HUES6 (cell line): ENCODE measurements around the gene MCOLN1.

Experiments
- H3K27ac ChIP-seq: 2 replicates; pipeline ENCODE4 v1.7.0; 2013; ENCODE audit warnings: low read depth, mild to moderate bottlenecking, low read length, inconsistent platforms
- H3K27me3 ChIP-seq: 2 replicates; pipeline ENCODE4 v1.6.1; 2013; ENCODE audit warnings: low read length; ENCODE audit not compliant: control insufficient read depth, insufficient read depth
- H3K36me3 ChIP-seq: 2 replicates; pipeline ENCODE4 v1.6.1; 2013; ENCODE audit warnings: low read length; ENCODE audit not compliant: control insufficient read depth, insufficient read depth
- H3K4me1 ChIP-seq: 2 replicates; pipeline ENCODE4 v1.6.1; 2013; ENCODE audit warnings: low read length; ENCODE audit not compliant: control insufficient read depth, insufficient read depth
- H3K4me3 ChIP-seq: 2 replicates; pipeline ENCODE4 v1.5.1; 2013; ENCODE audit warnings: low read depth, low read length
- H3K9ac ChIP-seq: one replicate; pipeline ENCODE4 v1.6.1; 2013; ENCODE audit warnings: mild to moderate bottlenecking, low read length
- H3K9me3 ChIP-seq: 2 replicates; pipeline ENCODE4 v1.6.1; 2013; ENCODE audit warnings: low read depth, low read length; ENCODE audit not compliant: control insufficient read depth, insufficient read depth

The MCOLN1 gene

GRCh38 chr19:7545904-7546303 lies 23.5 kb downstream of the MCOLN1 start:
- Histone ChIP-seq H3K4me1 (peaks cover 4% of the 10 kb centered on the region; the same call in 1 of the 2 replicates), H3K9ac (no peak overlapping the region), H3K4me3 (no peak overlapping the region), H3K36me3 (peaks cover 29% of the 10 kb centered on the region), H3K9me3 (no peaks in the 10 kb centered on the region), H3K27me3 (no peaks in the 10 kb centered on the region), H3K27ac (no peak overlapping the region)

- H3K4me3 ChIP-seq, result no peak overlapping the region
- no peaks in the 10 kb centered on the region for H3K9me3 ChIP-seq
- H3K36me3 ChIP-seq, result peaks cover 23% of the 10 kb centered on the region
- no peak overlapping the region for H3K9ac ChIP-seq
- peaks cover 4% of the 10 kb centered on the region; the same call in 1 of the 2 replicates for H3K4me1 ChIP-seq
- no peaks in the 10 kb centered on the region for H3K27me3 ChIP-seq
- H3K27ac ChIP-seq, result no peak overlapping the region
Observed at GRCh38 chr19:7547159-7547558, 24.7 kb downstream of the MCOLN1 start.

GRCh38 chr19:7549429-7550148 lies 27.2 kb downstream of the MCOLN1 start:
- no peak overlapping the region for H3K9ac ChIP-seq
- no peaks in the 10 kb centered on the region for H3K9me3 ChIP-seq
- peaks cover 8% of the 10 kb centered on the region for H3K36me3 ChIP-seq
- H3K27ac ChIP-seq, result no peak overlapping the region
- no peaks in the 10 kb centered on the region for H3K27me3 ChIP-seq
- peaks cover 8% of the 10 kb centered on the region for H3K4me1 ChIP-seq
- no peak overlapping the region for H3K4me3 ChIP-seq

- H3K4me1 ChIP-seq, result peaks cover 10% of the 10 kb centered on the region
- peaks cover 8% of the 10 kb centered on the region for H3K36me3 ChIP-seq
- H3K9me3 ChIP-seq, result no peaks in the 10 kb centered on the region
- H3K9ac ChIP-seq, result no peak overlapping the region
- H3K27ac ChIP-seq, result no peak overlapping the region
- H3K4me3 ChIP-seq, result peak overlapping the region; percentile 46
- no peaks in the 10 kb centered on the region for H3K27me3 ChIP-seq
Observed at GRCh38 chr19:7550169-7550770, 27.8 kb downstream of the MCOLN1 start.

GRCh38 chr19:7550987-7551761 lies 28.8 kb downstream of the MCOLN1 start:
- H3K27ac ChIP-seq, result no peak overlapping the region
- peak overlapping the region; percentile 65 for H3K4me3 ChIP-seq
- no peaks in the 10 kb centered on the region for H3K27me3 ChIP-seq
- no peaks in the 10 kb centered on the region for H3K9me3 ChIP-seq
- no peak overlapping the region for H3K9ac ChIP-seq
- peaks cover 9% of the 10 kb centered on the region for H3K36me3 ChIP-seq
- peaks cover 10% of the 10 kb centered on the region for H3K4me1 ChIP-seq

- Histone ChIP-seq H3K36me3 (peaks cover 24% of the 10 kb centered on the region), H3K9ac (no peak overlapping the region), H3K9me3 (no peaks in the 10 kb centered on the region), H3K27ac (no peak overlapping the region), H3K4me1 (peaks cover 10% of the 10 kb centered on the region), H3K4me3 (no peak overlapping the region), H3K27me3 (no peaks in the 10 kb centered on the region)
Observed at GRCh38 chr19:7552781-7553180, 30.4 kb downstream of the MCOLN1 start.

GRCh38 chr19:7554565-7554964 lies 32.1 kb downstream of the MCOLN1 start:
- H3K4me3 ChIP-seq, result peak overlapping the region; percentile 82
- H3K27ac ChIP-seq, result no peak overlapping the region
- peaks cover 10% of the 10 kb centered on the region for H3K4me1 ChIP-seq
- H3K36me3 ChIP-seq, result peaks cover 39% of the 10 kb centered on the region
- no peaks in the 10 kb centered on the region for H3K27me3 ChIP-seq
- H3K9ac ChIP-seq, result no peak overlapping the region
- no peaks in the 10 kb centered on the region for H3K9me3 ChIP-seq

- Histone ChIP-seq H3K36me3 (peaks cover 35% of the 10 kb centered on the region), H3K27me3 (no peaks in the 10 kb centered on the region), H3K27ac (no peak overlapping the region), H3K4me3 (peak overlapping the region; percentile 82), H3K4me1 (peaks cover 10% of the 10 kb centered on the region), H3K9ac (no peak overlapping the region), H3K9me3 (0 out of 2 replicates have a peak, but pooled peaks cover 1% of the 10 kb centered on the region)
Observed at GRCh38 chr19:7554990-7555864, 32.8 kb downstream of the MCOLN1 start.

- Histone ChIP-seq H3K36me3 (peaks cover 39% of the 10 kb centered on the region), H3K9me3 (0 out of 2 replicates have a peak, but pooled peaks cover 3% of the 10 kb centered on the region), H3K27me3 (no peaks in the 10 kb centered on the region), H3K4me1 (peaks cover 6% of the 10 kb centered on the region), H3K27ac (no peak overlapping the region), H3K9ac (no peak overlapping the region), H3K4me3 (no peak overlapping the region)
Observed at GRCh38 chr19:7556696-7557315, 34.4 kb downstream of the MCOLN1 start.

- H3K4me3 ChIP-seq, result no peak overlapping the region
- H3K4me1 ChIP-seq, result peaks cover 6% of the 10 kb centered on the region
- H3K9me3 ChIP-seq, result 0 out of 2 replicates have a peak, but pooled peaks cover 3% of the 10 kb centered on the region
- H3K36me3 ChIP-seq, result peaks cover 39% of the 10 kb centered on the region
- H3K27me3 ChIP-seq, result no peaks in the 10 kb centered on the region
- H3K9ac ChIP-seq, result no peak overlapping the region
- no peak overlapping the region for H3K27ac ChIP-seq
Observed at GRCh38 chr19:7558667-7559066, 36.2 kb downstream of the MCOLN1 start.
